K562 (cell line): Measurements from ENCODE around the gene GPN3. TPM values are rescaled to one million over a fixed set of nuclear protein-coding genes. Genes with fewer than 3 reads are reported as not detected.

ENCODE experiments used
- CEBPZ ChIP-seq: fragments of 150-350 bp; IDR thresholded peaks from 2 replicates; pipeline ENCODE4 v1.6.1; 2014; ENCODE audit warnings: low read depth, mild to moderate bottlenecking, low read length, borderline replicate concordance
- CREM ChIP-seq: IDR thresholded peaks from 2 replicates; pipeline ENCODE4 v1.6.1; 2014; ENCODE audit warnings: antibody characterized with exemption, low read depth
- ELK1 ChIP-seq: sonication (generic); formaldehyde crosslinking; IDR thresholded peaks from 2 replicates; pipeline ENCODE4 v1.8.1; 2022; ENCODE audit warnings: missing genetic modification reagents
- EWSR1 ChIP-seq: fragments of 450-650 bp; IDR thresholded peaks from 2 replicates; pipeline ENCODE4 v1.6.1; 2018; ENCODE audit warnings: borderline replicate concordance, mild to moderate bottlenecking, low read depth, moderate library complexity; ENCODE audit not compliant: partially characterized antibody
- GATA2 ChIP-seq: sonication (generic); formaldehyde crosslinking; IDR thresholded peaks from 2 replicates; pipeline ENCODE4 v1.4.0; 2020; ENCODE audit warnings: mild to moderate bottlenecking, missing genetic modification reagents
- HDAC1 ChIP-seq, 2 experiments: fragments of 450-650 bp; IDR thresholded peaks; 2 replicates each; pipeline ENCODE4 v1.6.1; 2016 to 2017; ENCODE audit warnings: inconsistent platforms in 1 of 2, mild to moderate bottlenecking in 1 of 2, moderate library complexity in 1 of 2
- HNRNPK ChIP-seq: fragments of 200-400 bp; formaldehyde crosslinking; IDR thresholded peaks from one replicate; pipeline ENCODE4 v1.6.1; 2018; ENCODE audit warnings: mild to moderate bottlenecking, low read depth, low read length; ENCODE audit not compliant: poor library complexity, severe bottlenecking
- PRMT5 ChIP-seq: sonication (generic); formaldehyde crosslinking; IDR thresholded peaks from 2 replicates; pipeline ENCODE4 v1.5.0; 2020; ENCODE audit warnings: missing genetic modification reagents
- USF1 ChIP-seq: sonication (generic); formaldehyde crosslinking; IDR thresholded peaks from 2 replicates; pipeline ENCODE4 v1.9.0; 2022; ENCODE audit warnings: mild to moderate bottlenecking, missing genetic modification reagents
- ZBTB40 ChIP-seq, 2 experiments: fragments of 450-650 bp in 1 of 2; sonication (generic) in 1 of 2; formaldehyde crosslinking in 1 of 2; IDR thresholded peaks; 2 replicates each; pipeline versions ENCODE4 v1.7.1 to v1.9.0; 2016 to 2022; ENCODE audit warnings: inconsistent platforms in 1 of 2, mild to moderate bottlenecking in 1 of 2, missing genetic modification reagents in 1 of 2
- ZC3H4 ChIP-seq: sonication (generic); formaldehyde crosslinking; IDR thresholded peaks from 2 replicates; pipeline ENCODE4 v1.9.0; 2021; ENCODE audit warnings: missing genetic modification reagents, borderline replicate concordance
- ZNF274 ChIP-seq: IDR thresholded peaks from 2 replicates; pipeline ENCODE4 v1.6.1; 2011; ENCODE audit warnings: low read depth, mild to moderate bottlenecking, low read length, moderate library complexity, borderline replicate concordance
- ZNF668 ChIP-seq: fragments of 250-450 bp; sonication (Bioruptor Pico); IDR thresholded peaks from 2 replicates; pipeline ENCODE4 v1.8.0; 2022; ENCODE audit warnings: mild to moderate bottlenecking, inconsistent platforms
- polyA plus RNA-seq, 8 experiments: library from polyadenylated mRNA; depleted of rRNA in 4 of 8; stranded (reverse) in 5 of 8; unstranded in 3 of 8; fragments of >200 nt; fragmentation: Nextera tagmentation in 2 of 8; fragmentation: Illumina TruSeq in 1 of 8; extraction: Ambion mirVana in 2 of 8; extraction: Trizol in 1 of 8; gene quantifications; 2 replicates each; pipeline versions ENCODE4 v1.2.1 to v1.2.3, GENCODE V29; 2011 to 2014; ENCODE audit warnings: inconsistent platforms in 1 of 8, missing spikeins in 1 of 8
- total RNA-seq, 7 experiments: library from RNA; depleted of rRNA in 6 of 7; stranded (reverse); fragments of >200 nt in 6 of 7; fragmentation: Illumina TruSeq in 2 of 7; extraction: Trizol in 2 of 7; gene quantifications; 2 replicates each; pipeline versions ENCODE4 v1.2.1 to v1.2.3, GENCODE V29; 2011 to 2021; ENCODE audit warnings: low replicate concordance in 1 of 7

GPN3 gene
- total and polyA plus RNA-seq, 9 of the 15 experiments (the other 6 are each of a cell fraction or from before 2014, with no cell fraction given) = 35.8 to 123 (median 64.2) TPM

- peak; percentile 18 for TF ChIP-seq ZBTB40 (IDR thresholded peaks at IDR 0.05)
- no peak for TF ChIP-seq ZBTB40 (CRISPR knock-in tag; IDR thresholded peaks at IDR 0.05)
- TF ChIP-seq USF1 (CRISPR knock-in tag) = no peak
- TF ChIP-seq ZNF668 = no peak
- no peak for TF ChIP-seq GATA2 (CRISPR knock-in tag)
- no peak for TF ChIP-seq PRMT5
- TF ChIP-seq CREM = no peak
- no peak for TF ChIP-seq ELK1
- no peak for TF ChIP-seq ZC3H4 (CRISPR knock-in tag)
- TF ChIP-seq ZNF274 = no peak
- no peak for TF ChIP-seq CEBPZ
- TF ChIP-seq HDAC1 (IDR thresholded peaks at IDR 0.05) = peak; percentile 70 to 81
- no peak for TF ChIP-seq EWSR1
- no peak for TF ChIP-seq HNRNPK
These were observed 227 bp downstream of the GPN3 start (continued) for GRCh38 chr12:110467847-110468213.
